Lower leg skin (tissue), 3 donors: Measurements from ENCODE around the gene PLAAT5.

ENCODE experiments used
- CTCF ChIP-seq, 3 donors: fragments of 450-650 bp; IDR thresholded peaks; one replicate each; pipeline ENCODE4 v1.5.1; 2016; ENCODE audit warnings: antibody characterized with exemption in 3 of 3, mild to moderate bottlenecking in 3 of 3, moderate library complexity in 2 of 3
- POLR2A ChIP-seq, 2 donors: fragments of 450-650 bp; IDR thresholded peaks; one replicate each; pipeline ENCODE4 v1.6.1; 2016 to 2017; ENCODE audit warnings: antibody characterized with exemption in 2 of 2, mild to moderate bottlenecking in 1 of 2, moderate library complexity in 1 of 2

- TF ChIP-seq CTCF (IDR thresholded peaks at IDR 0.05), result no peak
- TF ChIP-seq POLR2A (IDR thresholded peaks at IDR 0.05), result no peak
Observed at GRCh38 chr11:63508009-63508408, 17.0 kb upstream of the PLAAT5 start.
